SK-N-SH (cell line): ENCODE measurements around the gene TSSC4. TPM values are rescaled to one million over a fixed set of nuclear protein-coding genes. Genes with fewer than 3 reads are reported as not detected.

Experiments
- CTCF ChIA-PET: fragments of 300-600, 350-600 bp; formaldehyde crosslinking; extraction: SDS; loops from one replicate; lab custom pipeline; 2021; lab: Yijun Ruan, JAX
- POLR2A ChIA-PET: fragments of 350-600 bp; sonication (Branson Sonifier 250); formaldehyde crosslinking; extraction: SDS; loops from one replicate; lab custom pipeline; 2020; ENCODE audit warnings: antibody characterized with exemption, inconsistent platforms; lab: Yijun Ruan, JAX
- DNase-seq: peaks from one replicate; pipeline ENCODE4 v3.0.0; 2012
- H2AFZ ChIP-seq: fragments of 200-600 bp; sonication (generic); 2 replicates; pipeline ENCODE4 v1.8.1; 2016; ENCODE audit warnings: antibody characterized with exemption, mild to moderate bottlenecking, low read depth
- H3F3A ChIP-seq: fragments of 200-600 bp; sonication (generic); replicated peaks from 2 replicates; pipeline ENCODE3; 2016; ENCODE audit warnings: antibody characterized with exemption, mild to moderate bottlenecking; ENCODE audit not compliant: insufficient read depth
- H3K27ac ChIP-seq, 2 experiments: fragments of 200-500 bp in 1 of 2; fragments of 200-600 bp in 1 of 2; sonication (Bioruptor generic) in 1 of 2; sonication (generic), shearing (Covaris generic) in 1 of 2; 2 replicates each; pipeline versions ENCODE4 v1.5.1 to v1.6.1; 2014 to 2016; ENCODE audit warnings: low read depth in 2 of 2, inconsistent platforms in 1 of 2, low read length in 1 of 2, mild to moderate bottlenecking in 1 of 2, mixed read lengths in 1 of 2
- H3K27me3 ChIP-seq: fragments of 200-600 bp; sonication (generic), shearing (Covaris generic); 2 replicates; pipeline ENCODE4 v1.6.1; 2016; ENCODE audit warnings: mixed run types; ENCODE audit not compliant: insufficient read depth
- H3K36me3 ChIP-seq, 2 experiments: fragments of 200-500 bp in 1 of 2; fragments of 200-600 bp in 1 of 2; sonication (Bioruptor generic) in 1 of 2; sonication (generic) in 1 of 2; replicated peaks in 1 of 2; 2 replicates each; pipeline versions ENCODE3 to v1.5.1; 2014 to 2016; ENCODE audit warnings: low read length in 1 of 2, mild to moderate bottlenecking in 1 of 2; ENCODE audit not compliant: insufficient read depth in 2 of 2, control insufficient read depth in 1 of 2
- H3K4me1 ChIP-seq, 2 experiments: fragments of 200-500 bp in 1 of 2; fragments of 200-600 bp in 1 of 2; sonication (Bioruptor generic) in 1 of 2; sonication (generic), shearing (Covaris generic) in 1 of 2; 2 replicates each; pipeline versions ENCODE4 v1.5.1 to v1.6.1; 2014 to 2016; ENCODE audit warnings: low read depth in 1 of 2, low read length in 1 of 2, mixed run types in 1 of 2; ENCODE audit not compliant: insufficient read depth in 2 of 2, control insufficient read depth in 1 of 2
- H3K4me2 ChIP-seq: fragments of 200-600 bp; sonication (generic), shearing (Covaris generic); 2 replicates; pipeline ENCODE4 v1.6.1; 2017; ENCODE audit warnings: mixed run types
- H3K4me3 ChIP-seq, 2 experiments: fragments of 200-500 bp in 1 of 2; fragments of 200-600 bp in 1 of 2; sonication (Bioruptor generic) in 1 of 2; sonication (generic), shearing (Covaris generic) in 1 of 2; 2 replicates each; pipeline versions ENCODE4 v1.5.1 to v1.8.1; 2014 to 2016; ENCODE audit warnings: low read depth in 2 of 2, inconsistent platforms in 1 of 2, low read length in 1 of 2, mild to moderate bottlenecking in 1 of 2, mixed read lengths in 1 of 2, moderate library complexity in 1 of 2
- H3K79me2 ChIP-seq: fragments of 200-600 bp; sonication (generic); 2 replicates; pipeline ENCODE4 v1.8.1; 2017; ENCODE audit warnings: mild to moderate bottlenecking; ENCODE audit not compliant: insufficient read depth
- H3K9ac ChIP-seq: fragments of 200-600 bp; sonication (generic); 2 replicates; pipeline ENCODE4 v1.6.1; 2017; ENCODE audit warnings: mixed run types
- H3K9me2 ChIP-seq: fragments of 200-600 bp; sonication (generic); 2 replicates; pipeline ENCODE4 v1.6.1; 2017; ENCODE audit warnings: mixed run types
- H3K9me3 ChIP-seq: fragments of 200-600 bp; sonication (generic); 2 replicates; pipeline ENCODE4 v1.6.1; 2017; ENCODE audit warnings: mixed run types, mild to moderate bottlenecking, moderate library complexity
- H4K20me1 ChIP-seq: fragments of 200-600 bp; sonication (generic); 2 replicates; pipeline ENCODE4 v1.6.1; 2017; ENCODE audit warnings: mild to moderate bottlenecking, mixed run types; ENCODE audit not compliant: insufficient read depth
- CHD2 ChIP-seq: fragments of 150-350 bp; IDR thresholded peaks from 2 replicates; pipeline ENCODE4 v1.6.1; 2018; ENCODE audit warnings: low read length; ENCODE audit not compliant: partially characterized antibody
- CTCF ChIP-seq: fragments of 200-600 bp; sonication (generic); IDR thresholded peaks from 2 replicates; pipeline ENCODE4 v1.6.1; 2017; ENCODE audit warnings: antibody characterized with exemption, mild to moderate bottlenecking, moderate library complexity
- ELF1 ChIP-seq: IDR thresholded peaks from 2 replicates; pipeline ENCODE4 v1.4.0; 2012
- FOSL2 ChIP-seq: IDR thresholded peaks from 2 replicates; pipeline ENCODE4 v1.4.0; 2012; ENCODE audit warnings: low read depth, mild to moderate bottlenecking, moderate library complexity, borderline replicate concordance
- FOXJ3 ChIP-seq: sonication (generic); formaldehyde crosslinking; IDR thresholded peaks from 2 replicates; pipeline ENCODE4 v1.5.1; 2020; ENCODE audit warnings: mild to moderate bottlenecking, missing genetic modification reagents
- IRF3 ChIP-seq: fragments of 150-350 bp; IDR thresholded peaks from 2 replicates; pipeline ENCODE4 v1.6.1; 2016; ENCODE audit warnings: mild to moderate bottlenecking, low read depth, low read length
- JUND ChIP-seq: IDR thresholded peaks from 2 replicates; pipeline ENCODE4 v1.4.0; 2012
- MAX ChIP-seq: IDR thresholded peaks from 2 replicates; pipeline ENCODE4 v1.4.0; 2012; ENCODE audit warnings: low read depth
- MXI1 ChIP-seq: IDR thresholded peaks from 2 replicates; pipeline ENCODE4 v1.6.1; 2012; ENCODE audit warnings: mild to moderate bottlenecking, low read depth, low read length, improper control_type of control experiment
- NFIC ChIP-seq: IDR thresholded peaks from 2 replicates; pipeline ENCODE4 v1.4.0; 2012; ENCODE audit warnings: borderline replicate concordance
- PBX3 ChIP-seq: IDR thresholded peaks from 2 replicates; pipeline ENCODE4; 2012
- POLR2AphosphoS5 ChIP-seq: IDR thresholded peaks from 2 replicates; pipeline ENCODE4 v1.6.1; 2012; ENCODE audit warnings: low read depth, low read length
- REST ChIP-seq: IDR thresholded peaks from 2 replicates; pipeline ENCODE4 v1.6.1; 2012; ENCODE audit warnings: mild to moderate bottlenecking, low read depth, low read length, moderate library complexity
- SIN3A ChIP-seq: IDR thresholded peaks from 2 replicates; pipeline ENCODE4 v1.6.1; 2012; ENCODE audit warnings: low read depth, mild to moderate bottlenecking, low read length, moderate library complexity, borderline replicate concordance
- WGBS: methylation state at CpG from one replicate; pipeline ENCODE4 v1.1.6; 2017; ENCODE audit warnings: low lambda C conversion rate; 5-methylcytosine and 5-hydroxymethylcytosine counted together
- polyA plus RNA-seq, 3 experiments: library from polyadenylated mRNA; depleted of rRNA; stranded (reverse); fragments of >200 nt; gene quantifications; 2 replicates each; pipeline ENCODE4 v1.2.3, GENCODE V29; 2012

The TSSC4 gene
- polyA plus RNA-seq, 1 of the 3 experiments (the other 2 are of a cell fraction), result 45.1 TPM

GRCh38 chr11:2413742-2414579 lies 13.4 kb downstream of the TSSC4 start:
- no peak overlapping the region for H3K4me3 ChIP-seq
- no peak overlapping the region for H3K4me2 ChIP-seq
- no peak overlapping the region for H3K9ac ChIP-seq
- no peak for DNase-seq
- 76% methylated on average over 27 of the region's 43 CpGs for WGBS
- H2AFZ ChIP-seq, result no peak overlapping the region
- TF ChIP-seq PBX3 (no peak), FOSL2 (no peak), MXI1 (no peak), FOXJ3 (CRISPR knock-in tag) (no peak), CTCF (no peak), ELF1 (no peak), POLR2AphosphoS5 (no peak), NFIC (no peak), REST (no peak), SIN3A (no peak), JUND (no peak), CHD2 (no peak), IRF3 (no peak), MAX (no peak)
- H3K79me2 ChIP-seq, result no peaks in the 10 kb centered on the region
- no peaks in the 10 kb centered on the region for H3K36me3 ChIP-seq
- POLR2A ChIA-PET, result interaction anchor here (1.1 kb wide), 1 partner anchor 9 kb away, joined by 3 read pairs; no protein-coding TSS in a partner anchor
- H4K20me1 ChIP-seq, result no peaks in the 10 kb centered on the region
- no peaks in the 10 kb centered on the region for H3K9me2 ChIP-seq
- H3K4me1 ChIP-seq, result no peaks in the 10 kb centered on the region
- no peaks in the 10 kb centered on the region for H3K27me3 ChIP-seq
- H3F3A ChIP-seq, result no peaks in the 10 kb centered on the region
- CTCF ChIA-PET, result interaction anchor here (1.4 to 3.7 kb wide), 2 partner anchors 15 to 118 kb away, joined by 5 to 21 read pairs; no protein-coding TSS in a partner anchor
- H3K27ac ChIP-seq, result no peak overlapping the region
- H3K9me3 ChIP-seq, result no peaks in the 10 kb centered on the region
